GM23248 (cell line): Measurements from ENCODE around the gene HLCS.

Experiments used
- EZH2 ChIP-seq: fragments of 200-600 bp; sonication (generic); IDR thresholded peaks from 2 replicates; pipeline ENCODE4 v1.6.1; 2018; ENCODE audit warnings: antibody characterized with exemption, mild to moderate bottlenecking; ENCODE audit not compliant: insufficient read depth, poor library complexity, severe bottlenecking
- EZH2phosphoT487 ChIP-seq: fragments of 200-600 bp; sonication (generic); IDR thresholded peaks from 2 replicates; pipeline ENCODE4 v1.6.1; 2018; ENCODE audit warnings: antibody characterized with exemption, moderate library complexity, mild to moderate bottlenecking, low read depth; ENCODE audit not compliant: insufficient read depth

DNA sequence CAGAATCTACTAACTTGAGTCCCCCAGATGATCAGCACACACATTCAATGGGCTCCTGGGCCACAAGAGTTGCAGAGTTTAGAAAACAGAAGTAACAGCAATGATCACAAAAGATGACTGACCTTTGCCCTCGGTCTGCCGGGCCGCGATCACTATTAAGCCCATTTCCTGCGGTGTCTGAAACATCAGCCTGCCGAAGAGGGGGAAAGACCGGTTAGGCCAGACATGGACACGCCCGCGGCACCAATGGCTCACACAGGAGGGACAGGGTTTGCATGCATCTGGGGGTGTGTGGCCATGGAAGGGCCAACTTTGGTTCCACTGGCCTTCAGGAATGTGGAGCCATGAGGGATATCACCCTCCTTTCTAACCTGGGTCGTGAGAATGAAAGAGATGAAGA is 199.4 kb downstream of the HLCS start:
- TF ChIP-seq EZH2 (no peak), EZH2phosphoT487 (no peak)
